ENCODE data around the gene TBX4. TPM values are rescaled to one million over a fixed set of nuclear protein-coding genes. Genes with fewer than 3 reads are reported as not detected.

The TBX4 gene
- polyA plus RNA-seq, 3 donors, result not detected

GRCh38 chr17:61404663-61404912 is 47.6 kb upstream of the TBX4 start:
- no peak for DNase-seq
- no peak overlapping the region for H3K27ac Mint-ChIP-seq
- Histone ChIP-seq H3K79me2 (ENCODE audit: insufficient read depth, low read length) (no peaks in the 10 kb centered on the region), H3K4me2 (replicated peaks; ENCODE audit: extremely low read depth, low read length, poor library complexity, severe bottlenecking) (no peak overlapping the region), H3K27ac (ENCODE audit: low read depth in 1 of 2, low read length in 2 of 2) (no peak overlapping the region), H3K9ac (ENCODE audit: insufficient read depth, low read length, poor library complexity, severe bottlenecking) (no peak overlapping the region), H3K27me3 (ENCODE audit: control insufficient read depth in 2 of 2, insufficient read depth in 2 of 2, low read length in 2 of 2) (peaks cover 82 to 93% of the 10 kb centered on the region in 2 donors), H3K4me1 (ENCODE audit: control insufficient read depth in 1 of 2, insufficient read depth in 2 of 2, low read length in 2 of 2) (peaks cover 28 to 36% of the 10 kb centered on the region in 2 donors), H3K36me3 (replicated peaks in 1 of 2; ENCODE audit: control insufficient read depth in 1 of 2, insufficient read depth in 2 of 2, low read length in 2 of 2) (no peaks in the 10 kb centered on the region), H3K9me3 (replicated peaks in 1 of 2; ENCODE audit: control insufficient read depth in 1 of 2, insufficient read depth in 1 of 2, low read length in 2 of 2) (peaks cover 18 to 41% of the 10 kb centered on the region in 2 donors), H4K20me1 (ENCODE audit: insufficient read depth, low read length) (no peaks in the 10 kb centered on the region), H2AFZ (ENCODE audit: insufficient read depth, low read depth, low read length, poor library complexity, severe bottlenecking) (no peak overlapping the region), H3K4me3 (replicated peaks in 1 of 3; ENCODE audit: low read depth in 2 of 3, low read length in 3 of 3) (no peak overlapping the region)
- TF ChIP-seq CTCF (IDR thresholded peaks at IDR 0.05), result no peak
- intact Hi-C loops (cut with micrococcal nuclease), result no loop called here
- H3K27me3 Mint-ChIP-seq (ENCODE audit: low read depth in 3 of 3), result peaks cover 87 to 96% (median 90%) of the 10 kb centered on the region in 3 donors
- H3K4me1 Mint-ChIP-seq, result peaks cover 40% of the 10 kb centered on the region
- H3K4me3 Mint-ChIP-seq, result peak overlapping the region in 1 of 2 donors; percentile 83
- 2% methylated on average over 27 of the region's 27 CpGs for WGBS (ENCODE audit: insufficient coverage)
- H3K9me3 Mint-ChIP-seq, result peaks cover 0 to 28% (median 12%) of the 10 kb centered on the region in 7 donors
- peaks cover 11 to 14% of the 10 kb centered on the region in 2 donors for H3K36me3 Mint-ChIP-seq

GRCh38 chr17:61404913-61405685 is 47.1 kb upstream of the TBX4 start:
- intact Hi-C loops (cut with micrococcal nuclease), result no loop called here
- Histone ChIP-seq H3K4me3 (replicated peaks in 1 of 3; ENCODE audit: low read depth in 2 of 3, low read length in 3 of 3) (no peak overlapping the region), H4K20me1 (ENCODE audit: insufficient read depth, low read length) (peaks cover 2% of the 10 kb centered on the region), H3K9ac (ENCODE audit: insufficient read depth, low read length, poor library complexity, severe bottlenecking) (no peak overlapping the region), H3K36me3 (replicated peaks in 1 of 2; ENCODE audit: control insufficient read depth in 1 of 2, insufficient read depth in 2 of 2, low read length in 2 of 2) (no peaks in the 10 kb centered on the region), H3K27ac (ENCODE audit: low read depth in 1 of 2, low read length in 2 of 2) (no peak overlapping the region), H3K4me2 (replicated peaks; ENCODE audit: extremely low read depth, low read length, poor library complexity, severe bottlenecking) (no peak overlapping the region), H3K4me1 (ENCODE audit: control insufficient read depth in 1 of 2, insufficient read depth in 2 of 2, low read length in 2 of 2) (peaks cover 31 to 36% of the 10 kb centered on the region in 2 donors), H2AFZ (ENCODE audit: insufficient read depth, low read depth, low read length, poor library complexity, severe bottlenecking) (no peak overlapping the region), H3K79me2 (ENCODE audit: insufficient read depth, low read length) (no peaks in the 10 kb centered on the region), H3K27me3 (ENCODE audit: control insufficient read depth in 2 of 2, insufficient read depth in 2 of 2, low read length in 2 of 2) (peaks cover 87 to 97% of the 10 kb centered on the region in 2 donors), H3K9me3 (replicated peaks in 1 of 2; ENCODE audit: control insufficient read depth in 1 of 2, insufficient read depth in 1 of 2, low read length in 2 of 2) (peaks cover 18 to 43% of the 10 kb centered on the region in 2 donors)
- peaks cover 11 to 14% of the 10 kb centered on the region in 2 donors for H3K36me3 Mint-ChIP-seq
- H3K4me1 Mint-ChIP-seq, result peaks cover 43% of the 10 kb centered on the region
- H3K27me3 Mint-ChIP-seq (ENCODE audit: low read depth in 3 of 3), result peaks cover 90 to 98% (median 92%) of the 10 kb centered on the region in 3 donors
- no peak for DNase-seq
- H3K4me3 Mint-ChIP-seq, result peak overlapping the region in 1 of 2 donors; percentile 48
- H3K9me3 Mint-ChIP-seq, result peaks cover 0 to 32% (median 15%) of the 10 kb centered on the region in 7 donors
- H3K27ac Mint-ChIP-seq, result peak overlapping the region in 1 of 7 donors; percentile 41
- no peak for TF ChIP-seq CTCF (IDR thresholded peaks at IDR 0.05)
- WGBS (ENCODE audit: insufficient coverage), result 3% methylated on average over 63 of the region's 71 CpGs
